NCI-H2107 treated with DMSO at 0.1 percent for 48 hours (cell line): ENCODE results near the gene AXL.

Source experiments
- DNase-seq: peaks from one replicate; lab custom pipeline; 2025; ENCODE audit not compliant: unreplicated experiment; lab: John Stamatoyannopoulos, UW

AXL gene

DNA sequence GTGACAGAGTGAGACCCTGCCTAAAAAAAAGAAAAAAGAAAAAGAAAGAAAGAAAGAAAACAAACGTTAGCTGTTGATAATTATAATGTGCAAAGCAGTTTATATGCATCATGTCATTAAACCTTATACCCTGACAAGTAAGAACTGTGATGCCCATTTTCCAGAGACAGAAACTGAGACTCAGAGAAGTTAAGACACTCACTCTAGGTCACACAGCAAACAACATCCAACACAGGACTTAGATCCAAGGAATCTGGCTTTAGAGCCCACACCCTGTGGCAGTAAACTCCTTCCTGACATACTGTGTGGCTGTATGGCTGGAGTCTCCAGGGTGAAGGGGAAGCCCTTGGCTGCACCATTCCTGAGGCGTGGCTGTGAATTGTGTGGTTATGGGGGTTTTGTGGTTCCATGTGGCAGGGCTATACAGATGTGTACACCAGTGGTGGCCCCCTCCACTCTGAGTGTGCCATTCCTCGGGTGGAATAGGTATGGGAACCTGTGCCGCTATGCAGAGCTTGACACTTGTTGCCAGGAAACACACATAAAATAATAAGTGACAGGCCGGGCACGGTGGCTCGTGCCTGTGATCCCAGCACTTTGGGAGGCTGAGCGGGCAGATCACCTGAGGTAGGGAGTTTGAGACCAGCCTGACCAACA, 15.6 kb downstream of the AXL start:
- DNase-seq: no peak

GRCh38 chr19:41235480-41235879, 16.5 kb downstream of the AXL start:
- no peak for DNase-seq

DNA sequence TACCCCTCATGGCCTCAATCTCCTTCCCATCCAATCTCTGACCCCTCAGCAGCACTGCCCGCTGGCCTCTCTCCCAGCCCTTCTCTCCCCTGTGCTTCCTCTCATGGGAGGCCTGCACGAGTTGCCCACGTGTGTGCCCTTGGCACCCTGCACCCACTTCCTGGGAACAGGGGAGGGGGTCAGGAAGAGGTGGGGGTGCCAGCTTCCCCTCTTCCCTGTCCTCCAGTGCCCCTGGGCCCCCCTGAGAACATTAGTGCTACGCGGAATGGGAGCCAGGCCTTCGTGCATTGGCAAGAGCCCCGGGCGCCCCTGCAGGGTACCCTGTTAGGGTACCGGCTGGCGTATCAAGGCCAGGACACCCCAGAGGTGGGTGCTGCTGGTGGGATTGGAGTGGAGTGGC, 19.2 kb downstream of the AXL start:
- no peak for DNase-seq

DNA sequence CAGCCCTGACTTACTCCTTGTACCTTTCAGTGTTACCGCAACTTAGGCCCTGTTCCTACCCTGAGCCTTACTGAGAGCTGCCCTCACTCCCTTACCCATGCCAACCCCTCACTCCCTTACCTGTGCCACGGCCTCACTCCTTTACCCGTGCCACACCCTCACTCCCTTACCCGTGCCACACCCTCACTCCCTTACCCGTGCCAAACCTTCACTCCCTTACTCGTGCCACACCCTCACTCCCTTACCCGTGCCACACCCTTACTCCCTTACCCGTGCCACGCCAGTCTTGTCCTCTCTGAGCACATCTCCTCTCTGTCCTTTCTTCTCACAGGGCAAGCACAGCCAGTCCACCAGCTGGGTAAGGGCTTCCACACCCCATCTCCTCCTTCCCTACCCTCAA, 20.3 kb downstream of the AXL start:
- DNase-seq: no peak

DNA sequence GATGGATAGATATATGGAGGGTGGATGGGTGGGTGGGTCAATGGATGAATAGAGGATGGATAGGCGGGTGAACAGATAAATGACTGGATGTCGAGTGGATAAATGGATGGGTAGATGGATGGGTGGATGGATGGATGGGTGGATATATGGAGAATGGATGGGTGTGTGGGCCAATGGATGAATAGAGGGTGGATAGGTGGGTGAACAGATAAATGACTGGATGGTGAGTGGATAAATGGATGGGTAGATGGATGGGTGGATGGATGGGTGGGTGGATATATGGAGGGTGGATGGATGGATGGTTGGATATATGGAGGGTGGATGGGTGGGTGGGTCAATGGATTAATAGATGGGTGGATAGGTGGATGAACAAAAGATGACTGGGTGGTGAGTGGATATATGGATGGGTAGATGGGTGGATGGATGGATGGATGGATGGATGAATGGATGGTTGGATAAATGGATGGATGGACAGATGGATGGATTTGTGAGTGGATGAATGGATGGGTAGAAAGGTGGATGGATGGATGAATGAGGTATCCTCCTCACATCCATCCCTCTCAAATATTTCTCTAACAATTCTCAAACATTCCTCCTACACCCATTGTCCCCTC, 21.0 kb downstream of the AXL start:
- no peak for DNase-seq

- DNase-seq: no peak
Measured at GRCh38 chr19:41241859-41242258, 22.8 kb downstream of the AXL start.

- no peak for DNase-seq
Measured at GRCh38 chr19:41244117-41244516, 25.1 kb downstream of the AXL start.

DNA sequence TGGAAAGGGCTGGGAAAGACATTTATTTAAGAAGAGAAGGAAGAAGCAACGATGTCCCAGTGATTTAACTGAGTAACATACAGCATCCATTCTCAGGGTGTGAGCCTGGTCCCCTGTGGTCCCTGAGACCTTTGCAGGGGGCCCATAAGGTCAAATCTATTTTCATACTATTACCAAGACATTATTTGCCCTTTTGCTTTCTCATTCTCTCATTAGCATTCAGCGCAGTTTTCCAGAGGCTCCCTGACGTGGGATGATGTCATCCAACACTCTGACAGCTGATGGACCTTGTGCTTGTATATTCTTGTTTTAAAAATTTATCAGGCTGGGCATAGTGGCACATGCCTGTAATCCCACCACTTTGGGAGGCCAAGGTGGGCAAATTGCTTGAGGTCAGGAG, 26.8 kb downstream of the AXL start:
- DNase-seq: no peak

DNA sequence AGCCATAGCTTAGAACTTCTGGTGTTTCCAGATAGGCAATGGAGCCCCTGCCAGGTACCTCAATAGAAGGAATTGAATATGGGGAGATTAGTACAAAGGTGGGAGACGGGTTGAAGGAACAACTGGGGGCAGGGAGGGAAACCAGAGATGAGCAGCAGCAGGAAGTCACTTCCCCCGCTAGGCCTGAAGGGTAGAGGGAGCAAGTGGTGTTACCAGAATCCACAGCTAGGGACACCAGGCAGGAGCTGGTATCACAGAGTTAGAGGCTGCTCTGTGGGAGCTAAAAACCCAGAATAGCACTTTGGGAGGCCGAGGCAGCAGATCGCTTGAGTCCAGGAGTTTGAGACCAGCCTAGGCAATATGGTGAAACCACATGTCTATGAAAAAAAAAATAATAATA, 29.9 kb downstream of the AXL start:
- no peak for DNase-seq

- DNase-seq: no peak
Measured at GRCh38 chr19:41249707-41250423, 30.8 kb downstream of the AXL start.

DNA sequence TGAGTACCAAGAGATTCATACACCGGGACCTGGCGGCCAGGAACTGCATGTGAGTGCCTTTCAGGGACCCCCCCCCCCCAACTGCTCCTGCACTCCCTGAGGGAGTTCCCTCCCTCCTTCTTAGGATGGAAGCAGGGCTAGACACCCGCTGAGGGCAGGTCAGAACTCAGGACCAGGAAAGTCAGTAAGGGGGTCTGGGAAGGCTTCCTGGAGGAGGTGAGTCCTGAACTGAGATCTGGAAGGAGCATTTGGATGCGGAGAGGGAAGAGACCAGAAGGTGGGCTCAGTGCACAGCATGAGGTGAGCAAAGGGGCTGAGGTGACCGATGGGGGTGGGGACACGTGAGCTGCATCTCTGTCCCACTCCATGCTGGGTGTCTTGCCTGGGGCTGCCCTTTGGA, 34.6 kb downstream of the AXL start:
- DNase-seq: no peak

DNA sequence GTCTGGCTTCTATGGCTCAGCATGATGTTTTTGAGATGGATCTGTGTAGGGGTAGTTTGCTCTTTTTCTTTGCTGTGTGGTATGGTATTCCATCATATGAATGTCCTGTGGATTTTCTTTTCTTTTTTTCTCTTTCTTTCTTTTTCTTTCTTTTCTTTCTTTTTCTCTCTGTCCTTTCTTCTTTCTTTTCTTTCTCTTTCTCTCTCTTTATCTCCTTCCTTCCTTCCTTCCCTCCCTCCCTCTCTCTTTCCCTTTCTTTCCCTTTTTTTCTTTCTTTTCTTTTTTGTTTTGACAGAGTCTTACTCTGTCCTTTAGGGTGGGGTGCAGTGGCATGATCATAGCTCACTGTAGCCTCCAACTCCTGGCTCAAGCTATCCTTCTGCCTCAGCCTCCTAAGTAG, 36.1 kb downstream of the AXL start:
- no peak for DNase-seq

- no peak for DNase-seq
Measured at GRCh38 chr19:41261474-41262190, 42.6 kb downstream of the AXL start.

DNA sequence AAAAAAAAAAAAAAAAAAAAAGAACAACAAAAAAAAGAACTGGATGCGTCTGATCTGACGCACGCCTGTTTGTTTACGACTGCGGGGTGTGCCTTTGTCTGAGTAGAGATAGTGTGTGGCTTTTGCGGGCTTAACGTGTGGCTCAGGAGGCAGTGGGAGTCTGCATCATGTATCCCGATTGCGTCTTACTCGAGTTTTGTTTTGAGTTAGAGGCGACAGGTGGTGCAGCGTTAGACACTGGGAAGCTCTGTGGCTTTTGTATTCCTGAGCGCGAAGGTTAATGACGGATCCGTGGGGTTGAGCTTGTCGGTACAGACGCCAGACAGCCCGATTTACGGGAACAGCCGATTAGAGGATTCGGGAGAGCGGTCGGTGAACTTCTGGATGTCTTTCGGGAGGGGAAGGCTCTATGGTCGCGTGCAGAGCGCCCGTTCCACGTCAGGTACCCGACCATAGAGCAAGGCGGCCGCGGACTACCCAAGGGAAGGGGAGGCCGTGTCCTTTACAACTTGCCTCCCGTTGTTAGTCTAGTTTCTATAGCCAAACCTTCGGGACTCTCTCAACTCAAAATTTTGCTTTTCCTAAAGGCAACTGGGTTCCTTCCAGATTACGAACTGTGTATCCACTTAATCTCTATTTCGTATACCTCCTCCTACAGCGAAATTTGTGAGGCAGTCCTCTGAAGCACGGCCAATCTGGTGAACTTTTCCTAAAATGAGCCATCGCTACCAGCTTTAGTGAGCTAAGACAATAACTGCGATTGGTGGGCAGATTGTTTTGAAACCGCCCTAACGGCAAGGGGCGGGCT, 44.2 kb downstream of the AXL start:
- DNase-seq: peak; percentile 65

DNA sequence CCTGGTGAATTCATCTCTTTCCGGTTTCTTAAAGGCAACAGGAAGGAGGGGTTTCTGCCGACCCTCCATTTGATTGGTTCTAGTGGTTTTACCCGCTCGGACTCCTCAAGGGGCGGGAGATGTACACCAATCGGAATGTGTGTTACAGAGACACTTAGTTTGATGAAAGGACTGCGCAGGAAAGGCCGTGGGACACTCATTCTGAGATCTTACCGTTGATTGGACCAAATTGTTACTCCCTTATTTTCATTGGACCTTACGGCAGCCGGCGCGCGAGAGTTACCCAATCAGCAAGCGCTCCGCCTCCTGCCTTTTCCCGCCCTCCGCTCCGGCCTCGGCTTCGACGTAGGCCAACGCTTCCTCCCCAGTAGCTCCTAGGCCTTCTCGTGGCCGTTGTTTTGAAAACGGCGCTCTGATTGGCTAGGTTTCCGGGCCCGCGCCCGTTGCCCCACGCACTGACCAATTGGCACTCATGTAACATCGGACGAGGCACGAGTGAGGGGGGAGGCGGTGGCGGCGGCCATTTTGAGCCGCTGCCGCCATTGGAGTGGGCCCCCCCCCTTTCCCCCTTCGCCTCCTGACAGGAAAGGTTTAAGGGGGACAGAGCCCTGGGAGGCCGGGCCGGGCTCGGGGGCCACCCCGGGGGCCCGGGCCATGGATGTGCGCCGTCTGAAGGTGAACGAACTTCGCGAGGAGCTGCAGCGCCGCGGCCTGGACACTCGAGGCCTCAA, 45.0 kb downstream of the AXL start, which contains the start of gene HNRNPUL1:
Gene HNRNPUL1 (plus strand): TSS at position 523 of the 731 bp plus-strand sequence. CDS start 132 bp downstream, at position 655.
- DNase-seq: peak; percentile 99

DNA sequence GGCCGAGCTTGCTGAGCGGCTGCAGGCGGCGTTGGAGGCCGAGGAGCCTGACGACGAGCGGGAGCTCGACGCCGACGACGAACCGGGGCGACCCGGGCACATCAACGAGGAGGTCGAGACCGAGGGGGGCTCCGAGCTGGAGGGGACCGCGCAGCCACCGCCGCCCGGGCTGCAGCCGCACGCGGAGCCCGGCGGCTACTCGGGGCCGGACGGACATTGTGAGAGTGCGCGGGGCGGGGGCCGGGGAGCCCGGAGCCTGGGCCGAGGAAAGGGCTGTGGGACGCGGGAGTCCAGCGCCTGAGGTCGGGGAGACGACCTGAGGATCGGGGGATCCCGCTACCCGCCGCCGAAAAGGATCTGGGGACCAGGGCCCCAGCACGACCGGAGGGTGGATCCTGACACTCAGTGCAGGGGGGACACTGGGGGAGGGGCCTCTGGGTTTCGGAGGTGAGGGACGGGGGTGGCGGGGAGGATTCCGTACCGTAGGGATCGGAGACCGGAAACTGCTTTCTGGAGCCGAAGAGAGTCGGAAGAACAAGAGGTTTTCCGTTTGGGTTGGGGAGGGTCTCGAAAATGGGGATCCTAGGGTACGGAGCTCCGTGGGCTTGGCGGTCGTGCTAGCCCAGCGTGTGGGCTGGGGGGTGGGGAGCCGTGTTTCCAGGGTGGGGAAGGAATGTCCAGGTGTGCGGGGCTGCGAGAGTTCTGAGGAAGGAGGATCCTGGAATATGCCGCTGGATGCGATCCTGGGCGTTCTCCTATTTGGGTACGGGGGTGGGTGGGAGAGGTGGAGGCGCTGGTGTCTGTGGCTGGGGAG, 45.8 kb downstream of the AXL start:
- DNase-seq: peak; percentile 7

DNA sequence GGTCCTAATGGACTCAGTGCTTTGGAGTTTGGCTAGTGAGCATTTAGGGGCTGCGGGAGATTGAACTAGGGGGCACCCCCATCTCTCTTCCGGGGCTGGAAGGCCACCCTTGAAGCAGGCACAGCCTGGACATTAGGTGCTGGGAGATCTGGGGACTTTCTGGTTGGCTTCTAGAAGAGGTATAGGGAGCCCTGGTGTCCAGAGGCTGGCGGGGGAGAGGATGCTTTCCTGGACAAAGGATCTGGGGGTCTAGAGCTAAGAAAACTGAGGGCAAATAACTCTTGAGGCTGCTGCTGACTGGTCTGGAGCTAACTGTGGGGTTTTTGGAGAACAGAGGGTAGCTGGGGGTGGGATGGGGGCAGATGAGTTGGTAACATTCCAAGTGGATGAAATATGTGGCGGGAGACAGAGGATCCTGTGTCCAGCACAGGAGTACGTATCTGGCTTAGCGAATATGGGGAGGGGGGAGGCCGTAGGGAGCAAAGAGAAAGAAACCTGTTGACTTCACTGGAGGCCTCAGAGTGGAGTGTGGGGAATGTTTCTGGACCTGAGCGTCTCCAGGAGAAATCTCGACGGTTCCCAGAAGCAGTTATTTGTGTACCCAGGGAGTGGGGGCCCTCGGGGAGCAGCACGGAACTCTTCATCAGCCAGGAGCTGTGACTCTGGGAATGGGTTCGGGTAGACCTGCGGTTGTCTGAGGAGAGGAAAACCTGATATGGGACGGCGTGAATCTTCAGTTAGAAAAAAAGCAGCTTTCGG, 46.6 kb downstream of the AXL start:
- DNase-seq: peak; percentile 13

DNA sequence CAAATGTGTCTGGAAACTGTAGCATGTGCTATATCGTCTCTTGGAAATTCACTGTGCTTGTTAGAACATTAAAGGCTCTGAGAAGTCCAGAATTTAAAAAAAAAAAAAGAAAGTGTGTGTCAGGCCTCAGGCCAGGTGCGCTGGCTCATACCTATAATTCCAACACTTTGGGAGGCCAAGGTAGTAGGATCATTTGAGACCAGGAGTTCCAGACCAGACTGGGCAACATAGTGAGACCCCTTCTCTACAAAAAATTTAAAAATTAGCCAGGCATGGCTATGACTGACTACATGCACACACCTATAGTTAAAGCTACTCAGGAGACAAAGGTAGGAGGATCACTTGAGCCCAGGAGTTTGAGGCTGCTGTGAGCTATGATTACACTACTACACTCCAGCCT, 50.0 kb downstream of the AXL start:
- no peak for DNase-seq

- no peak for DNase-seq
Measured at GRCh38 chr19:41269571-41269970, 50.5 kb downstream of the AXL start.
